GM19397 (cell line): Measurements from ENCODE around the gene ABHD17A.
A peak's percentile ranks its signal among the peaks of the same experiment; 100 is the strongest.

Experiments used
- ATAC-seq: cut with Tn5 transposase; IDR thresholded peaks from one replicate; pipeline ENCODE4 v1.9.1; 2021; ENCODE audit warnings: mild to moderate bottlenecking, moderate library complexity; ENCODE audit not compliant: unreplicated experiment

ABHD17A gene

GRCh38 chr19:1885398-1886119, at the start of gene ABHD17A:
ABHD17A (minus strand) TSS chr19:1885496; CDS start chr19:1881566, 3,930 bp downstream.
- ATAC-seq: peak; percentile 77

GRCh38 chr19:1933942-1934341, 48.6 kb upstream of the ABHD17A start:
- no peak for ATAC-seq

DNA sequence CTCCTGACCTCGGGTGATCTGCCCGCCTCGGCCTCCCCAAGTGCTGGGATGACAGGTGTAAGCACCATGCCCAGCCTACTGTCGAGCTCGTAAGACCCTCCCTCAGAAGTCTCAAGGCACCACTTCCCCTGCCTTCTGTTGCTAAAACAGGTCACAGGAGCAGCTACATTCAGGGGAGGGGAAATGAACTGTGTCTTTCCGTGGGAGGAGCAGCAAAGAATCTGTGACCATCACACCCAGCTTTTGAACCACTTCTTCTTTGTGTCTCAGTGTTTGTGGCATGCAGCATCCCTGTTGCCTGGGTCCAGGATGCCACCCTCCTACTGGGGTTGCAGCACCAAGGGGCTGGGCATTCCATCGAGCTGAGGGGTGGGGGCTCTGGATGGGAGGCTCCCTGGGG, 47.9 kb upstream of the ABHD17A start:
- ATAC-seq: no peak

DNA sequence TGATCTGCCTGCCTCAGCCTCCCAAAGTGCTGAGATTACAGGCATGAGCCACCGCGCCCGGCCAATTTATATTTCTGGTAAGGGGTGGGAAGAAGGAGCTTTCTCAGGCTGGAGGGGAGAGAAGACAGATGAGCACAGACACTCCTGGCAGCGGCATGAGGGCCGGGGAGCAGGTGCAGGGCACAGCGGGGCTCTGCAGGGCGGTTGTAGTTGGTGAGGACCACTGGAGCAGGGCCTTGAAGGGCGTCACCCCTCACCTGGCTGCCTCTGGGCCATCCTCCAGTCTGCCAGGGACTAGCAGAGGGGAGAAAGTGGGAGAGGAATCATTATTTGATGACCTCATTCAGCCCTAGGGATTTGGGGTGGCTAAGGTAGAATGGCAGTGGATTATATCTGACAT, 47.1 kb upstream of the ABHD17A start:
- ATAC-seq: no peak

DNA sequence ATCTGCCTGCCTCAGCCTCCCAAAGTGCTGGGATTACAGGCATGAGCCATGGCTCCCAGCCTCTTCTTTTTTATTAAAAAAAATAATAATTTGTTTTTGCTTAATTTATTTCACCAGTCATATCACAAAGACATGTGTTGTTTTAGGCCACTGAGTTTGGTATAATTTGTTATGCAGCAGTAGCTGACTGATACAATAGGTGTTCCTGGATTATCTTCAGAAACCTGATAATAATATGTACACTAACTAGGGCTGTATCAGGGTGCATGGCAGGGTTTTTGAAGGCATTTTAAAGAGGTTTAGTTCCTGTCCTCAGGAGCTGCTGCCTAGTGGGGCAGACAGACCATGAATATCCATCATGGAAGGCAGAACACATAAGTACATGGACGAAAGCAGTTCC, 46.1 kb upstream of the ABHD17A start:
- ATAC-seq: no peak

GRCh38 chr19:1929021-1929742, 43.9 kb upstream of the ABHD17A start:
- ATAC-seq: no peak

DNA sequence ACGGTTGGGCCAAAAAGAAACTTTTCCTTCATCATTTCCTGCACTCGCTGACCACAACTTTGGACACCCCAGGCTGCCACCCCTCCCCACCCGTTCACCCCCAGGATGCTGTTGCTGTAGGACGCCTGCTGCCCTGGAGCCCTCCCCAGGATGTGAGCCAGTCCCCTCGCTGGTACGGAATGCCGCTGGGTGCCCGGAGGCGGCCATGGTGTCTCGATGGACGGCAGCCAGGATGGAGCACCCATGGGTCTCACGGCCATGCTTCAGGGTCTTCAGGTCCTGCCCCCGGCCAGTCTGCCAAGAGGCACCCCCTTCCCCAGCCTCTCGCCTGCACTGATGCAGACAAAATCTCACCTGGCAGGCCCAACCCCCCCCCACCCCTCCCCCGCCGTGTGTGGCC, 40.2 kb upstream of the ABHD17A start:
- ATAC-seq: no peak

DNA sequence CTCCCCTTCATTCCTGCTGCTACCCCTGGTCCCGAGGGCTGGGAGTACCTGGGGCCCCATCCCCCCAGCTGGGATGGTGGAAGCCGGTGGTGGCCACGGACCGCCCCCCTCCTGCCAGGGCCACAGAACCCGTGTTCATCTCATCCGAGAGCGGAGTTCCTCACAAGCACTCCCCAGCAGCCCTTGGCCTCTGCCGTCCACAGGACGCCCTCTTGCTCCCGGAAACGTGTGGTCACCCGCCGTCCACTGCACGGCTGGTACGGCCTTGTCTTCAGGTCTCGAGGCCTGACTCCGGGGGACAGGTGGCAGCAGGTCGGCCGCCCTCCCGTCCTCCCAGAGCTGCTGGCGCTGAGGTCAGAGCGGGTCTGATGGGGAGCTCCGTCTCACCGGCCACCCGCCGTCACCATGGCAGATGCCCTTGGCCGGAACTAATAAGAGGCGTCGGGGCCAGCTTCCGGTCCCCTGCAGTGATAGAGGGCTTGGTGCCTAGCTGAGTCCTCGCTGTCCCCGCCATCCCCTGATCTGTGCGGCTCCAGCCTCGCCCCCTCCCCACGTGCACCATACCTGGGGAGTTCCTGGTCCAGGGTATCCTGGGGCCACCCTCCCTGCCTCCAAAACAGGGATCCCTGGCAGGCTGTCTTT, 39.1 kb upstream of the ABHD17A start:
- ATAC-seq: no peak

DNA sequence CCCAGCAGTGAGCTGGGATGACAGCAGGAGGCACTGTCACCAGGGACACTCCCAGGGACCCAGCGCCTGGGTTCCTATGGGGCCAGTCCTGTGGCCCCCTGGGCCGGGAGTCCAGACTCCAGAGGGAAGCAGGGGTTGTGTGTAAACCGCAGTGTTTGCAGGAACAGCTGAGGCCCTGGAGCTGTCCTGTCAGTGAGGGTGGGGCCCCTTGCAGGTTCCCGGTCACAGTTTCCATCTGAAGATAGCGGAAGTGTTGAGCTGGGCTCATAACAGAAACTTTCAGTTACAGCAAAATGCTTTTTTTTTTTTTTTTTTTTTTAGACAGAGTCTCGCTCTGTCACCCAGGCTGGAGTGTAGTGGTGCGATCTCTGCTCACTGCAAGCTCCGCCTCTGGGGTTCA, 38.0 kb upstream of the ABHD17A start:
- no peak for ATAC-seq

GRCh38 chr19:1922803-1923202, 37.5 kb upstream of the ABHD17A start:
- ATAC-seq: no peak

GRCh38 chr19:1921825-1922224, 36.5 kb upstream of the ABHD17A start:
- ATAC-seq: no peak

DNA sequence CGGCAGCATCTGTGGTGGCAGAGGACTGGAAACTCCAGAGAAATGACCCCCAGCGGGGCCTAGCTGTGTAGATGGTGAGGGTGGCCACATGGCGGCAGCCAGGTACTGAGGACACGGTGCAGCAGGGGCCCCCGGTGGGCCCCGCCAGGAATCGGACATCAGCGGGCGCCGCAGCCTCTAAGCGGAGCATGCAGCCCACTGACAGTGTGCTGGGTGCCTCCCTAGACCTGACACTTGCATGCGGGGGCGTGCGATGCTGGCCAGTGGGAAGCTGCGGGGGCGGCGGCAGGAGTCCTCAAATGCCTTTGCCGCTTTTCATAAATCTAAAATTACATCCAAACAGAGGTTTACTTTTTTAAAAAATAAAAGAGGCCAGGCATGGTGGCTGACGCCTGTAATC, 36.0 kb upstream of the ABHD17A start:
- ATAC-seq: no peak

GRCh38 chr19:1920644-1921043, 35.3 kb upstream of the ABHD17A start:
- ATAC-seq: no peak

- no peak for ATAC-seq
Observed at GRCh38 chr19:1918975-1919374, 33.7 kb upstream of the ABHD17A start.

GRCh38 chr19:1917926-1918325, 32.6 kb upstream of the ABHD17A start:
- ATAC-seq: no peak

- ATAC-seq: no peak
Observed at GRCh38 chr19:1917146-1917545, 31.9 kb upstream of the ABHD17A start.

DNA sequence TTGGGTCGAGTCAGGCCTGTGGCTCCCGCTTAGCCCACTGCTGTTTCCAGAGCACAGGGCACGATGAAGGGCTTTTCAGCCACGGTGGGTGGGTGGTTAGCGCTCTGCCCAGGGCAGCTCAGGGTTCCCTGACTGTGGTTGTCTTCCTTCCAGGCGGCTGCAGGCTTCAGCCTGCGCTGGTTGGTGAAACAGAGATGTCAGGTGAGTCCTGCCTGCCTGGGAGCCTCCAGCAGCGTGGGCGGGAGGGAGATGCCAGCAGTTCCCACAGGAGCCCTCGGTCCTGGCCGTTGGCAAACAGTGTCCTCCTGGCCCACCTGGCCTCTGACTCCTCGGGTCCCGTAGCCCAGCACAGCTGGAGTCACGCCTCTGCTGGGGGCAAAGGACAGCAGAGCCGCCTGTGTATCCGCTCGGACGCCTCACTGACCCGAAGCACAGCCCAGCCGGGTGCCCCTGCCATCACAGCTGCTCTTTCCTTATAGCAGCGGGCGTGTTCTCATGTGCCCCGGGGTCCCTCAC, 29.6 kb upstream of the ABHD17A start:
- no peak for ATAC-seq

DNA sequence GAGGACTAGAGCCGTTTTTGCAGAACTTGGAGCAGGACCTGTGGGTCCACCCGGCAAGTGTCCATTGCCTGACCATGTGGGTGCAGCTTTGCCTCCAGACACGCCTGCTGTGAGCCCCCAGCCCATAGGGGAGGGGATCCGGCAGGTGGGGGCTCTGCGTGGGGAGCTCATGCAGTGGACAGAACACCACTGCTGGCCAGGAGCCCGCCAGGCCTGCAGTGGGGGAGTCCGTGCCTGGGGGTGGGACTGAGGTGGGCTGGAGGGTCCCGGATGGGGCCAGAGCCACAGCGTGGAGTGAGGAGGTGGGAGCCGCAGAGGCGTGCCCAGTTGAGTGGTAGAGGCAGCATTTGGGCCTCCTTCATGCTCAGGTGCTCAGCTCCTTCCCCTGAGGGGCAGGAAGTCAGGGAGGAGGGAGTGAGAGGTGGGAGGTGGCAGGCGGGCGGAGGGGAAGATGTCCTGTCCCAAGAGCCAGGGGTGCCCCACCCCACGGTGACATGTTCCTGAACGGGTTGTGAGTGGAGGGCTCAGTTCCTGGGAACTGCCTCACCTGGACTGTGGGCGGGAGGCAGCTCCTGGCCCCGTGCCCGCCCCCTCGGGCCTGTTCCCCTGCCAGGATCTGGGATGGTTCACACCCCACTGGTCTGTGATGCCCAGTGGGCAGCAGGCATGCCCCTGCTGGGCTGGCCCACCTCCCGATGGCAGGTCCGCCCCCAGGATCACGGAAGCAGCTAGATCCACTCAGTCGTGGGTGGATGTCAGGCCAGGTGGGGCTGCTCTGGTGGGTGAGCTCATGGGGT, 28.7 kb upstream of the ABHD17A start:
- ATAC-seq: no peak

DNA sequence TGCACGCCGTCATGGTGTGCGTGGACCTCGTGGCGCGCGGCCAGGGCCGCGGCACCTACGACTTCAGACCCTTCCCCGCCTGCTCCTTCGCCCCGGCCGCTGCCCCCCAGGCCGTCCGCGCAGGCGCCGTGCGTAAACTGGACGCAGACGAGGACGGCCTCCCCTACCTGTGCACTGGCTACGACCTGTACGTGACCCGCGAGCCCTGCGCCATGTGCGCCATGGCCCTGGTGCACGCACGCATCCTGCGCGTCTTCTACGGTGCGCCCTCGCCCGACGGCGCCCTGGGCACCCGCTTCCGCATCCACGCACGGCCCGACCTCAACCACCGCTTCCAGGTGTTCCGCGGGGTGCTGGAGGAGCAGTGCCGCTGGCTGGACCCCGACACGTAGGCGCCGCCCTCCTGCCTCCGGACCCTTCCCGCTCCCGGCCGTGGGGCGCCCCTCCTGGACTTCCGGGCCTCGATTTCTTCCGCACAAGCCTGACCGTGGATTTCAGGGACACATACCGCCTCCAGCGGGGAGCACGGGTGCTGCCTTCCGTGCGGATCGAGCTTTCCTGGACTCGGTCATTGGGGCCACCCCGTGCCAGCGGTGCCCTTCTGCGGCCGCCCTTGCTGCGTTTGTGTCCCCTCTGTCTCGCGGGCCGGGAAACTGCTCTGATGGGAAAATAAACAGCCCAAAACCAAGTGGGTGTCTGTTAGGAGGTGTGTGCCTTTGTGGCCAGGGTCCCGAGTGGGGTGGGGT, 27.6 kb upstream of the ABHD17A start:
- ATAC-seq: no peak

DNA sequence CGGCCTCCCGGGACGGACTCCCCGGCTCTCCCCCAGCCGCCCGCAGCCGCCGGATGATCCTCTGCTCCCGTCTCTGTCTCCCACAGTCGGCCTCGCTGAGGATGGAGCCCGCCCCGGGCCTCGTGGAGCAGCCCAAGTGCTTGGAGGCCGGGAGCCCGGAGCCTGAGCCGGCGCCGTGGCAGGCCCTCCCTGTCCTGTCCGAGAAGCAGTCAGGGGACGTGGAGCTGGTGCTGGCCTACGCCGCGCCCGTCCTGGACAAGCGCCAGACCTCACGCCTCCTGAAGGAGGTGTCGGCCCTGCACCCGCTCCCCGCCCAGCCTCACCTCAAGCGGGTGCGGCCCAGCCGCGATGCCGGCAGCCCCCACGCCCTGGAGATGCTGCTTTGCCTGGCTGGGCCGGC, 26.7 kb upstream of the ABHD17A start:
- ATAC-seq: no peak
